IMR-90 (cell line): ENCODE measurements around the gene GIT1.

Experiments
- CEBPB ChIP-seq: IDR thresholded peaks from 2 replicates; pipeline ENCODE4 v1.6.1; 2012; ENCODE audit warnings: low read depth, low read length, improper control_type of control experiment
- CTCF ChIP-seq: conservative IDR thresholded peaks from 2 replicates; pipeline ENCODE4 v1.5.1; 2012; ENCODE audit warnings: mild to moderate bottlenecking, low read depth, low read length, improper control_type of control experiment
- FOS ChIP-seq: fragments of 150-350 bp; IDR thresholded peaks from 2 replicates; pipeline ENCODE4 v1.6.1; 2016; ENCODE audit warnings: low read depth, low read length
- NFE2L2 ChIP-seq: fragments of 150-350 bp; IDR thresholded peaks from 2 replicates; pipeline ENCODE4 v1.6.1; 2016; ENCODE audit warnings: low read depth, mild to moderate bottlenecking, low read length
- POLR2A ChIP-seq: IDR thresholded peaks from 2 replicates; pipeline ENCODE4 v1.6.1; 2012; ENCODE audit warnings: mild to moderate bottlenecking, low read depth, low read length
- RCOR1 ChIP-seq: IDR thresholded peaks from 2 replicates; pipeline ENCODE4 v1.6.1; 2012; ENCODE audit warnings: mild to moderate bottlenecking, low read length, improper control_type of control experiment; ENCODE audit not compliant: insufficient replicate concordance
- RFX5 ChIP-seq: IDR thresholded peaks from 2 replicates; pipeline ENCODE4 v1.8.0; 2012; ENCODE audit warnings: low read depth, mild to moderate bottlenecking, low read length, moderate library complexity
- SMC3 ChIP-seq: fragments of 150-350 bp; IDR thresholded peaks from 2 replicates; pipeline ENCODE4 v1.6.1; 2016; ENCODE audit warnings: low read depth, mild to moderate bottlenecking, antibody characterized with exemption, low read length, moderate library complexity

GRCh38 chr17:29618272-29619065 is 29.0 kb upstream of the GIT1 start:
- no peak for TF ChIP-seq SMC3
- TF ChIP-seq POLR2A = no peak
- no peak for TF ChIP-seq NFE2L2
- TF ChIP-seq CTCF = no peak
- TF ChIP-seq RCOR1 = no peak
- TF ChIP-seq CEBPB = no peak
- TF ChIP-seq RFX5 = no peak
- TF ChIP-seq FOS = no peak
